ENCODE data around the gene GARIN5A. TPM values are rescaled to one million over a fixed set of nuclear protein-coding genes. Genes with fewer than 3 reads are reported as not detected.

Gene GARIN5A
- total and polyA plus RNA-seq, 2 experiments from 2014 or later: 13.3 to 25.0 TPM

DNA sequence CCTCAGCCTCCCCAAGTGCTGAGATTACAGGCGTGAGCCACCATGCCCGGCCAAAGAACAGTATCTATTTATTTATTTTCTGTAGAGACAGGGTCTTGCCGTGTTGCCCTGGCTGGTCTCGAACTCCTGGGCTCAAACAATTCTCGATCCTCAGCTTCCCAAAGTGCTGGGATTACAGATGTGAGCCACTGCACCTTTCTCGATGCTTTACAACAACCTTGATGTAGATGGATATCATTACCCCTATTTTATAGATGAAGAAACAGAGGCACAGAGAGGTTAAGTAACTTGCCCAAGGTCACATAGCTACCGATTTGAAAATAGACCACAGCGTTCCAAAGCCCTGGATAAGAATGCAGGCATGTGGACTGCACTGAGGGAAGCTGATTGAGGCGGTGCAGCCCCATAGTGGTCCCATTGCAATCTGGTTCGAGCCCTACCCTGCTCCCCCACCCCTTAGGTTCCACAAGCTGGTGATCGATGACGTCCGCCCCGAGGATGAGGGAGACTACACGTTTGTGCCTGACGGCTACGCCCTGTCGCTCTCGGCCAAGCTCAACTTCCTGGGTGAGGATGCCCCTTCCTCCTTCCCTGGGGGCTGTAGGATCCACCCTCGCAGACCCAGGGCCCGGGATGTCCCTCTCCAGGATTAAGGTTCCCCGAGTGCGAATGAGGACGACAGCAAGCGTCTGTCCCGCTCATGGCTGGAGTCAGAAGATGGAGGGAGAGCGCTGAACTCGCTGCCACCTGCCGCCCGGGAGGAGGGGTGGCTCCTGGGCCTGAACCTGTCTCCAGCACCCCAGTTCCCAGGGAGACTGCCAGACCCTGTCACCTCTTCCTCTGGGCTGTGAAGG, 26.1 kb downstream of the GARIN5A start:
- TF ChIP-seq, protein P1, sequence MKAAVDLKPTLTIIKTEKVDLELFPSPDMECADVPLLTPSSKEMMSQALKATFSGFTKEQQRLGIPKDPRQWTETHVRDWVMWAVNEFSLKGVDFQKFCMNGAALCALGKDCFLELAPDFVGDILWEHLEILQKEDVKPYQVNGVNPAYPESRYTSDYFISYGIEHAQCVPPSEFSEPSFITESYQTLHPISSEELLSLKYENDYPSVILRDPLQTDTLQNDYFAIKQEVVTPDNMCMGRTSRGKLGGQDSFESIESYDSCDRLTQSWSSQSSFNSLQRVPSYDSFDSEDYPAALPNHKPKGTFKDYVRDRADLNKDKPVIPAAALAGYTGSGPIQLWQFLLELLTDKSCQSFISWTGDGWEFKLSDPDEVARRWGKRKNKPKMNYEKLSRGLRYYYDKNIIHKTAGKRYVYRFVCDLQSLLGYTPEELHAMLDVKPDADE (IDR thresholded peaks at IDR 0.05): no peak
- TF ChIP-seq, protein P2, sequence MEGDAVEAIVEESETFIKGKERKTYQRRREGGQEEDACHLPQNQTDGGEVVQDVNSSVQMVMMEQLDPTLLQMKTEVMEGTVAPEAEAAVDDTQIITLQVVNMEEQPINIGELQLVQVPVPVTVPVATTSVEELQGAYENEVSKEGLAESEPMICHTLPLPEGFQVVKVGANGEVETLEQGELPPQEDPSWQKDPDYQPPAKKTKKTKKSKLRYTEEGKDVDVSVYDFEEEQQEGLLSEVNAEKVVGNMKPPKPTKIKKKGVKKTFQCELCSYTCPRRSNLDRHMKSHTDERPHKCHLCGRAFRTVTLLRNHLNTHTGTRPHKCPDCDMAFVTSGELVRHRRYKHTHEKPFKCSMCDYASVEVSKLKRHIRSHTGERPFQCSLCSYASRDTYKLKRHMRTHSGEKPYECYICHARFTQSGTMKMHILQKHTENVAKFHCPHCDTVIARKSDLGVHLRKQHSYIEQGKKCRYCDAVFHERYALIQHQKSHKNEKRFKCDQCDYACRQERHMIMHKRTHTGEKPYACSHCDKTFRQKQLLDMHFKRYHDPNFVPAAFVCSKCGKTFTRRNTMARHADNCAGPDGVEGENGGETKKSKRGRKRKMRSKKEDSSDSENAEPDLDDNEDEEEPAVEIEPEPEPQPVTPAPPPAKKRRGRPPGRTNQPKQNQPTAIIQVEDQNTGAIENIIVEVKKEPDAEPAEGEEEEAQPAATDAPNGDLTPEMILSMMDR (conservative IDR thresholded peaks at IDR 0.05; ENCODE audit: low read depth in 2 of 2): no peak
- TF ChIP-seq, protein P3, sequence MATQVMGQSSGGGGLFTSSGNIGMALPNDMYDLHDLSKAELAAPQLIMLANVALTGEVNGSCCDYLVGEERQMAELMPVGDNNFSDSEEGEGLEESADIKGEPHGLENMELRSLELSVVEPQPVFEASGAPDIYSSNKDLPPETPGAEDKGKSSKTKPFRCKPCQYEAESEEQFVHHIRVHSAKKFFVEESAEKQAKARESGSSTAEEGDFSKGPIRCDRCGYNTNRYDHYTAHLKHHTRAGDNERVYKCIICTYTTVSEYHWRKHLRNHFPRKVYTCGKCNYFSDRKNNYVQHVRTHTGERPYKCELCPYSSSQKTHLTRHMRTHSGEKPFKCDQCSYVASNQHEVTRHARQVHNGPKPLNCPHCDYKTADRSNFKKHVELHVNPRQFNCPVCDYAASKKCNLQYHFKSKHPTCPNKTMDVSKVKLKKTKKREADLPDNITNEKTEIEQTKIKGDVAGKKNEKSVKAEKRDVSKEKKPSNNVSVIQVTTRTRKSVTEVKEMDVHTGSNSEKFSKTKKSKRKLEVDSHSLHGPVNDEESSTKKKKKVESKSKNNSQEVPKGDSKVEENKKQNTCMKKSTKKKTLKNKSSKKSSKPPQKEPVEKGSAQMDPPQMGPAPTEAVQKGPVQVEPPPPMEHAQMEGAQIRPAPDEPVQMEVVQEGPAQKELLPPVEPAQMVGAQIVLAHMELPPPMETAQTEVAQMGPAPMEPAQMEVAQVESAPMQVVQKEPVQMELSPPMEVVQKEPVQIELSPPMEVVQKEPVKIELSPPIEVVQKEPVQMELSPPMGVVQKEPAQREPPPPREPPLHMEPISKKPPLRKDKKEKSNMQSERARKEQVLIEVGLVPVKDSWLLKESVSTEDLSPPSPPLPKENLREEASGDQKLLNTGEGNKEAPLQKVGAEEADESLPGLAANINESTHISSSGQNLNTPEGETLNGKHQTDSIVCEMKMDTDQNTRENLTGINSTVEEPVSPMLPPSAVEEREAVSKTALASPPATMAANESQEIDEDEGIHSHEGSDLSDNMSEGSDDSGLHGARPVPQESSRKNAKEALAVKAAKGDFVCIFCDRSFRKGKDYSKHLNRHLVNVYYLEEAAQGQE (IDR thresholded peaks at IDR 0.05; ENCODE audit: unreplicated experiment): no peak
- no peak for TF ChIP-seq ZNF114 (CRISPR knock-in tag; IDR thresholded peaks at IDR 0.05)
- TF ChIP-seq EZH2 (IDR thresholded peaks at IDR 0.05; ENCODE audit: low read depth, unreplicated experiment): no peak
- TF ChIP-seq NANOG (IDR thresholded peaks at IDR 0.05; ENCODE audit: borderline replicate concordance): no peak
- no peak for TF ChIP-seq ZNF331 (CRISPR knock-in tag; IDR thresholded peaks at IDR 0.05; ENCODE audit: low read depth)
- no peak for TF ChIP-seq STAT1 (IDR thresholded peaks at IDR 0.05; ENCODE audit: unreplicated experiment)
- no peak for TF ChIP-seq CREB1 (CRISPR knock-in tag; IDR thresholded peaks at IDR 0.05; ENCODE audit: low read depth)
- TF ChIP-seq, protein P4, sequence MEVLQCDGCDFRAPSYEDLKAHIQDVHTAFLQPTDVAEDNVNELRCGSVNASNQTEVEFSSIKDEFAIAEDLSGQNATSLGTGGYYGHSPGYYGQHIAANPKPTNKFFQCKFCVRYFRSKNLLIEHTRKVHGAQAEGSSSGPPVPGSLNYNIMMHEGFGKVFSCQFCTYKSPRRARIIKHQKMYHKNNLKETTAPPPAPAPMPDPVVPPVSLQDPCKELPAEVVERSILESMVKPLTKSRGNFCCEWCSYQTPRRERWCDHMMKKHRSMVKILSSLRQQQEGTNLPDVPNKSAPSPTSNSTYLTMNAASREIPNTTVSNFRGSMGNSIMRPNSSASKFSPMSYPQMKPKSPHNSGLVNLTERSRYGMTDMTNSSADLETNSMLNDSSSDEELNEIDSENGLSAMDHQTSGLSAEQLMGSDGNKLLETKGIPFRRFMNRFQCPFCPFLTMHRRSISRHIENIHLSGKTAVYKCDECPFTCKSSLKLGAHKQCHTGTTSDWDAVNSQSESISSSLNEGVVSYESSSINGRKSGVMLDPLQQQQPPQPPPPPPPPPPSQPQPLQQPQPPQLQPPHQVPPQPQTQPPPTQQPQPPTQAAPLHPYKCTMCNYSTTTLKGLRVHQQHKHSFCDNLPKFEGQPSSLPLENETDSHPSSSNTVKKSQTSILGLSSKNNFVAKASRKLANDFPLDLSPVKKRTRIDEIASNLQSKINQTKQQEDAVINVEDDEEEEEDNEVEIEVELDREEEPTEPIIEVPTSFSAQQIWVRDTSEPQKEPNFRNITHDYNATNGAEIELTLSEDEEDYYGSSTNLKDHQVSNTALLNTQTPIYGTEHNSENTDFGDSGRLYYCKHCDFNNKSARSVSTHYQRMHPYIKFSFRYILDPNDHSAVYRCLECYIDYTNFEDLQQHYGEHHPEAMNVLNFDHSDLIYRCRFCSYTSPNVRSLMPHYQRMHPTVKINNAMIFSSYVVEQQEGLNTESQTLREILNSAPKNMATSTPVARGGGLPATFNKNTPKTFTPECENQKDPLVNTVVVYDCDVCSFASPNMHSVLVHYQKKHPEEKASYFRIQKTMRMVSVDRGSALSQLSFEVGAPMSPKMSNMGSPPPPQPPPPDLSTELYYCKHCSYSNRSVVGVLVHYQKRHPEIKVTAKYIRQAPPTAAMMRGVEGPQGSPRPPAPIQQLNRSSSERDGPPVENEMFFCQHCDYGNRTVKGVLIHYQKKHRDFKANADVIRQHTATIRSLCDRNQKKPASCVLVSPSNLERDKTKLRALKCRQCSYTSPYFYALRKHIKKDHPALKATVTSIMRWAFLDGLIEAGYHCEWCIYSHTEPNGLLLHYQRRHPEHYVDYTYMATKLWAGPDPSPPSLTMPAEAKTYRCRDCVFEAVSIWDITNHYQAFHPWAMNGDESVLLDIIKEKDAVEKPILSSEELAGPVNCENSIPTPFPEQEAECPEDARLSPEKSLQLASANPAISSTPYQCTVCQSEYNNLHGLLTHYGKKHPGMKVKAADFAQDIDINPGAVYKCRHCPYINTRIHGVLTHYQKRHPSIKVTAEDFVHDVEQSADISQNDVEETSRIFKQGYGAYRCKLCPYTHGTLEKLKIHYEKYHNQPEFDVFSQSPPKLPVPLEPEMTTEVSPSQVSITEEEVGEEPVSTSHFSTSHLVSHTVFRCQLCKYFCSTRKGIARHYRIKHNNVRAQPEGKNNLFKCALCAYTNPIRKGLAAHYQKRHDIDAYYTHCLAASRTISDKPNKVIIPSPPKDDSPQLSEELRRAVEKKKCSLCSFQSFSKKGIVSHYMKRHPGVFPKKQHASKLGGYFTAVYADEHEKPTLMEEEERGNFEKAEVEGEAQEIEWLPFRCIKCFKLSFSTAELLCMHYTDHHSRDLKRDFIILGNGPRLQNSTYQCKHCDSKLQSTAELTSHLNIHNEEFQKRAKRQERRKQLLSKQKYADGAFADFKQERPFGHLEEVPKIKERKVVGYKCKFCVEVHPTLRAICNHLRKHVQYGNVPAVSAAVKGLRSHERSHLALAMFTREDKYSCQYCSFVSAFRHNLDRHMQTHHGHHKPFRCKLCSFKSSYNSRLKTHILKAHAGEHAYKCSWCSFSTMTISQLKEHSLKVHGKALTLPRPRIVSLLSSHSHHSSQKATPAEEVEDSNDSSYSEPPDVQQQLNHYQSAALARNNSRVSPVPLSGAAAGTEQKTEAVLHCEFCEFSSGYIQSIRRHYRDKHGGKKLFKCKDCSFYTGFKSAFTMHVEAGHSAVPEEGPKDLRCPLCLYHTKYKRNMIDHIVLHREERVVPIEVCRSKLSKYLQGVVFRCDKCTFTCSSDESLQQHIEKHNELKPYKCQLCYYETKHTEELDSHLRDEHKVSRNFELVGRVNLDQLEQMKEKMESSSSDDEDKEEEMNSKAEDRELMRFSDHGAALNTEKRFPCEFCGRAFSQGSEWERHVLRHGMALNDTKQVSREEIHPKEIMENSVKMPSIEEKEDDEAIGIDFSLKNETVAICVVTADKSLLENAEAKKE (CRISPR knock-in tag; IDR thresholded peaks at IDR 0.05): no peak
- no peak for TF ChIP-seq EZH2phosphoT487 (IDR thresholded peaks at IDR 0.05; ENCODE audit: unreplicated experiment)
- TF ChIP-seq JUNB (IDR thresholded peaks at IDR 0.05; ENCODE audit: unreplicated experiment): no peak
- TF ChIP-seq POLR2AphosphoS5 (IDR thresholded peaks at IDR 0.05; ENCODE audit: low read depth): no peak
- no peak overlapping the region for H3K4me3 Mint-ChIP-seq
- H3K4me1 ChIP-seq (ENCODE audit: insufficient read depth): peaks cover 6% of the 10 kb centered on the region; the same call in 1 of the 2 replicates

More for the DNA sequence above, 26.1 kb downstream of the GARIN5A start:
- H4K20me1 ChIP-seq (replicated peaks; ENCODE audit: insufficient read depth): no peaks in the 10 kb centered on the region
- no peaks in the 10 kb centered on the region for H3K27me3 ChIP-seq (ENCODE audit: insufficient read depth)
- peaks cover 97% of the 10 kb centered on the region for H3K9me3 Mint-ChIP-seq
- no peaks in the 10 kb centered on the region for H3K27me3 Mint-ChIP-seq (ENCODE audit: insufficient read depth, low read depth, poor library complexity)
- no peaks in the 10 kb centered on the region for H3K4me1 Mint-ChIP-seq
- peaks cover 54% of the 10 kb centered on the region for H3K36me3 Mint-ChIP-seq (ENCODE audit: low read depth)
- H2AFZ ChIP-seq: peak overlapping the region; percentile 88; the same call in 1 of the 2 replicates
- no peaks in the 10 kb centered on the region for H3F3A ChIP-seq (replicated peaks; ENCODE audit: low read depth)
- no peaks in the 10 kb centered on the region for H3K36me3 ChIP-seq (ENCODE audit: insufficient read depth)
- no peak overlapping the region for H3K4me3 ChIP-seq
- H3K27ac ChIP-seq (ENCODE audit: low read depth): no peak overlapping the region
- H3K4me2 ChIP-seq: peak overlapping the region; percentile 55; the same call in 1 of the 2 replicates
- no peak for DNase-seq (ENCODE audit: low spot score)
- no peaks in the 10 kb centered on the region for H3K79me2 ChIP-seq (replicated peaks; ENCODE audit: insufficient read depth)
- ATAC-seq: no peak
- H3K9me2 ChIP-seq (ENCODE audit: insufficient read depth): 0 out of 2 replicates have a peak, but pooled peaks cover under 1% of the 10 kb centered on the region
- no peak overlapping the region for H3K27ac Mint-ChIP-seq
